NT2/D1 (cell line): ENCODE results near the gene SPPL3.

ENCODE experiments used
- YY1 ChIP-seq: IDR thresholded peaks from 2 replicates; pipeline ENCODE4 v1.6.1; 2011; ENCODE audit not compliant: insufficient read length, insufficient read depth
- ZNF274 ChIP-seq: IDR thresholded peaks from 2 replicates; pipeline ENCODE4 v1.6.1; 2011; ENCODE audit warnings: mild to moderate bottlenecking, low read depth, low read length

GRCh38 chr12:120916561-120916960, 12.4 kb upstream of the SPPL3 start:
- TF ChIP-seq ZNF274 (no peak), YY1 (no peak)
